GM12878 (cell line): ENCODE results near the gene LRP5. TPM values are rescaled to one million over a fixed set of nuclear protein-coding genes. Genes with fewer than 3 reads are reported as not detected.

ENCODE experiments used
- ATAC-seq: fragments of 200-7000 bp; cut with Tn5 transposase; 3 replicates; pipeline ENCODE4 v1.9.1; 2020; ENCODE audit warnings: mild to moderate bottlenecking, moderate library complexity
- BruUV-seq: library from RNA; stranded (reverse); fragments of 400-500 nt; replicated peaks from 2 replicates; lab custom pipeline; 2021; lab: Mats Ljungman, UMichigan
- CTCF ChIA-PET: fragments of 300-600 bp; sonication (Branson Sonifier 250); formaldehyde crosslinking; extraction: SDS; loops from one replicate; lab custom pipeline; 2021; ENCODE audit warnings: inconsistent platforms; lab: Yijun Ruan, JAX
- POLR2A ChIA-PET: fragments of 350-600 bp; formaldehyde crosslinking; extraction: SDS; loops from one replicate; lab custom pipeline; 2021; ENCODE audit warnings: inconsistent platforms; lab: Charles Lee
- RAD21 ChIA-PET: fragments of 300-600 bp; sonication (Branson Sonifier 250); formaldehyde crosslinking; loops from one replicate; lab custom pipeline; 2023; ENCODE audit warnings: antibody characterized with exemption; ENCODE audit not compliant: unreplicated experiment; lab: Charles Lee
- SMC1A ChIA-PET: fragments of 300-600 bp; sonication (Branson Sonifier 250); formaldehyde crosslinking; loops from one replicate; lab custom pipeline; 2023; ENCODE audit not compliant: unreplicated experiment, uncharacterized antibody; lab: Charles Lee
- DNase-seq: peaks from one replicate; pipeline ENCODE4 v3.0.0-alpha.2; 2011; ENCODE audit warnings: low read depth, low spot score
- FAIRE-seq: peaks from 3 replicates; lab custom pipeline; 2011; peaks lifted over from hg19 to GRCh38; lab: Jason Lieb, UNC
- H2AFZ ChIP-seq: 2 replicates; pipeline ENCODE4 v1.6.0; 2011; ENCODE audit warnings: low read depth, low read length, control low read depth; ENCODE audit not compliant: control insufficient read depth
- H3K27ac ChIP-seq: 2 replicates; pipeline ENCODE4 v1.5.1; 2011; ENCODE audit warnings: control low read depth; ENCODE audit not compliant: control insufficient read depth, insufficient read depth
- H3K27me3 ChIP-seq, 2 experiments: replicated peaks in 1 of 2; 2 replicates each; pipeline versions ENCODE4 v1.6.0 to v1.6.1; 2011; ENCODE audit warnings: low read length in 1 of 2; ENCODE audit not compliant: control insufficient read depth in 2 of 2, insufficient read depth in 2 of 2
- H3K36me3 ChIP-seq, 2 experiments: 2 replicates each; pipeline ENCODE4 v1.5.1; 2011; ENCODE audit warnings: low read length in 1 of 2; ENCODE audit not compliant: control insufficient read depth in 2 of 2, insufficient read depth in 2 of 2
- H3K4me1 ChIP-seq: 2 replicates; pipeline ENCODE4 v1.6.1; 2011; ENCODE audit warnings: mild to moderate bottlenecking, low read length, moderate library complexity, mixed read lengths; ENCODE audit not compliant: control insufficient read depth, insufficient read depth
- H3K4me2 ChIP-seq: 2 replicates; pipeline ENCODE4 v1.6.0; 2011; ENCODE audit warnings: control low read depth; ENCODE audit not compliant: control insufficient read depth, insufficient read depth
- H3K4me3 ChIP-seq: fragments of 200-600 bp; sonication (generic); 2 replicates; pipeline ENCODE4 v1.5.1; 2016
- H3K79me2 ChIP-seq: 2 replicates; pipeline ENCODE4 v1.6.0; 2011; ENCODE audit warnings: low read length; ENCODE audit not compliant: control insufficient read depth, insufficient read depth
- H3K9ac ChIP-seq: 2 replicates; pipeline ENCODE4 v1.8.0; 2011; ENCODE audit warnings: low read length, control low read depth, mixed read lengths; ENCODE audit not compliant: control insufficient read depth, insufficient read depth
- H3K9me3 ChIP-seq: replicated peaks from 3 replicates; pipeline ENCODE4 v1.5.1; 2011; ENCODE audit warnings: mild to moderate bottlenecking, low read length; ENCODE audit not compliant: control insufficient read depth, insufficient read depth
- H4K20me1 ChIP-seq: 2 replicates; pipeline ENCODE4 v1.6.0; 2011; ENCODE audit not compliant: control insufficient read depth, insufficient read depth
- BHLHE40 ChIP-seq, 2 experiments: fragments of 450-650 bp in 1 of 2; IDR thresholded peaks; 2 replicates each; pipeline ENCODE4 v1.6.1; 2011 to 2017; ENCODE audit warnings: low read depth in 2 of 2, borderline replicate concordance in 1 of 2, improper control_type of control experiment in 1 of 2, low read length in 1 of 2, mild to moderate bottlenecking in 1 of 2
- CBFB ChIP-seq: IDR thresholded peaks from 2 replicates; pipeline ENCODE4 v1.6.1; 2016; ENCODE audit warnings: antibody characterized with exemption, low read depth
- CBX5 ChIP-seq: sonication (generic); IDR thresholded peaks from 2 replicates; pipeline ENCODE4 v1.6.1; 2016; ENCODE audit warnings: low read depth, moderate library complexity, mild to moderate bottlenecking, inconsistent platforms
- CHD2 ChIP-seq: IDR thresholded peaks from 2 replicates; pipeline ENCODE4 v1.6.1; 2011; ENCODE audit warnings: low read depth, low read length, improper control_type of control experiment, borderline replicate concordance
- CHD4 ChIP-seq: fragments of 200-600 bp; sonication (generic); IDR thresholded peaks from 2 replicates; pipeline ENCODE4 v1.6.1; 2016; ENCODE audit warnings: mild to moderate bottlenecking
- HSF1 ChIP-seq: fragments of 150-350 bp; IDR thresholded peaks from 2 replicates; pipeline ENCODE4 v1.6.1; 2014; ENCODE audit warnings: mild to moderate bottlenecking, low read depth, low read length
- JUNB ChIP-seq: IDR thresholded peaks from 2 replicates; pipeline ENCODE4 v1.6.1; 2016; ENCODE audit warnings: antibody characterized with exemption, mild to moderate bottlenecking
- MLLT1 ChIP-seq: fragments of 450-650 bp; IDR thresholded peaks from 2 replicates; pipeline ENCODE4 v1.6.1; 2016; ENCODE audit warnings: mild to moderate bottlenecking
- MXI1 ChIP-seq: fragments of 150-350 bp; IDR thresholded peaks from 2 replicates; pipeline ENCODE4 v1.6.1; 2011; ENCODE audit warnings: low read depth, mild to moderate bottlenecking, inconsistent platforms, low read length, improper control_type of control experiment
- NFIC ChIP-seq: IDR thresholded peaks from 2 replicates; pipeline ENCODE4 v1.6.1; 2012; ENCODE audit warnings: low read depth, mild to moderate bottlenecking, inconsistent platforms, low read length, moderate library complexity
- NR2C2 ChIP-seq: IDR thresholded peaks from 2 replicates; pipeline ENCODE4 v1.6.1; 2011; ENCODE audit warnings: borderline replicate concordance, low read depth; ENCODE audit not compliant: control insufficient read depth, insufficient read length
- NRF1 ChIP-seq: conservative IDR thresholded peaks from 2 replicates; pipeline ENCODE4 v1.6.1; 2011; ENCODE audit warnings: mild to moderate bottlenecking, low read depth, low read length, improper control_type of control experiment
- RCOR1 ChIP-seq: conservative IDR thresholded peaks from 2 replicates; pipeline ENCODE4 v1.6.1; 2012; ENCODE audit warnings: low read depth, low read length, improper control_type of control experiment
- SPI1 ChIP-seq: IDR thresholded peaks from 2 replicates; pipeline ENCODE4 v1.6.1; 2011; ENCODE audit warnings: low read depth, mild to moderate bottlenecking, low read length, moderate library complexity, borderline replicate concordance; ENCODE audit not compliant: insufficient read depth
- TAF1 ChIP-seq: IDR thresholded peaks from 2 replicates; pipeline ENCODE4 v1.6.1; 2011; ENCODE audit warnings: mild to moderate bottlenecking, low read depth, low read length, borderline replicate concordance
- YBX1 ChIP-seq: fragments of 450-650 bp; IDR thresholded peaks from 2 replicates; pipeline ENCODE4 v1.6.1; 2016; ENCODE audit warnings: antibody characterized with exemption
- ZNF622 ChIP-seq: fragments of 450-650 bp; IDR thresholded peaks from 2 replicates; pipeline ENCODE4 v1.6.1; 2017; ENCODE audit warnings: mild to moderate bottlenecking, inconsistent platforms
- WGBS: methylation state at CpG from one replicate; pipeline ENCODE4 v1.1.6; 2016; ENCODE audit warnings: low lambda C conversion rate; ENCODE audit not compliant: insufficient replicate concordance, insufficient coverage; ENCODE audit errors: missing lambda C conversion rate; 5-methylcytosine and 5-hydroxymethylcytosine counted together
- in situ Hi-C: fragments of 300-500 bp; cut with MboI; formaldehyde crosslinking; loops from 9 replicates; pipeline ENCODE4 v1.14.3; 2018; ENCODE audit warnings: mixed read lengths
- intact Hi-C: fragments of 100-400 bp; cut with micrococcal nuclease; formaldehyde crosslinking; loops from one replicate; pipeline ENCODE4 v1.14.2; 2022; ENCODE audit not compliant: unreplicated experiment
- polyA plus RNA-seq, 11 experiments: library from polyadenylated mRNA; depleted of rRNA in 4 of 11; unstranded in 6 of 11; stranded (reverse) in 5 of 11; fragments of >200 nt; fragmentation: Nextera tagmentation in 4 of 11; fragmentation: Illumina TruSeq in 1 of 11; extraction: Ambion mirVana in 4 of 11; extraction: Trizol in 1 of 11; gene quantifications; 1 replicate in 1 of 11; 2 replicates in 10 of 11; pipeline versions ENCODE4 v1.2.1 to v1.2.3, GENCODE V29; 2011 to 2016; ENCODE audit warnings: inconsistent platforms in 2 of 11, missing spikeins in 2 of 11, low read depth in 1 of 11
- total RNA-seq, 4 experiments: library from RNA; depleted of rRNA in 3 of 4; stranded (reverse); fragments of >200 nt in 3 of 4; fragmentation: Illumina TruSeq in 1 of 4; extraction: Trizol in 1 of 4; gene quantifications; 2 replicates each; pipeline versions ENCODE4 v1.2.1 to v1.2.3, GENCODE V29; 2013 to 2021

Gene LRP5
- total and polyA plus RNA-seq, 10 of the 15 experiments (the other 5 are each of a cell fraction or from before 2014, with no cell fraction given): 0.37 to 34.0 (median 6.6) TPM

- TF ChIP-seq HSF1: no peak
These were observed 27.8 kb downstream of the LRP5 start (continued) for GRCh38 chr11:68340003-68340767.

- ChIA-PET POLR2A (interaction anchor here (0.8 to 1.2 kb wide), 2 partner anchors 30 to 75 kb away, joined by 3 to 4 read pairs; no protein-coding TSS in a partner anchor), RAD21 (interaction anchor here (0.9 to 2.4 kb wide), 3 partner anchors 30 to 58 kb away, joined by 3 to 11 read pairs (median 3); no protein-coding TSS in a partner anchor), SMC1A (interaction anchor here (0.6 to 1.2 kb wide), 2 partner anchors 27 to 75 kb away, joined by 3 read pairs; no protein-coding TSS in a partner anchor), CTCF (interaction anchor here (1.0 to 1.3 kb wide), 3 partner anchors 45 to 156 kb away, joined by 3 read pairs; no protein-coding TSS in a partner anchor)
- intact Hi-C loops: loop anchor here (1.0 to 2.0 kb wide), 2 partner anchors 30 to 43 kb away; no protein-coding TSS in a partner anchor
- peaks cover 5% of the 10 kb centered on the region; the same call in 1 of the 2 replicates for H3K79me2 ChIP-seq
- H3K36me3 ChIP-seq: no peaks in the 10 kb centered on the region; a peak in 1 of 4 replicates
- ATAC-seq (peak; percentile 78), FAIRE-seq (no peak), DNase-seq (peak; percentile 54)
- no peak overlapping the region for H3K4me3 ChIP-seq
- no TSS peak for BruUV-seq
- H4K20me1 ChIP-seq: no peaks in the 10 kb centered on the region
- H3K9ac ChIP-seq: no peak overlapping the region
- H3K27ac ChIP-seq: no peak overlapping the region
- H3K4me2 ChIP-seq: no peak overlapping the region
- H3K27me3 ChIP-seq: no peaks in the 10 kb centered on the region
- H2AFZ ChIP-seq: no peak overlapping the region
- H3K4me1 ChIP-seq: peaks cover 12% of the 10 kb centered on the region
- H3K9me3 ChIP-seq: peaks cover 4% of the 10 kb centered on the region; the same call in 2 of the 3 replicates
- in situ Hi-C loops: no loop called here
- 27% methylated on average over 15 of the region's 15 CpGs for WGBS
- TF ChIP-seq NFIC (no peak), MLLT1 (peak; percentile 80), NRF1 (no peak), SPI1 (no peak), CBX5 (no peak), NR2C2 (no peak), BHLHE40 (IDR thresholded peaks at IDR 0.05; ENCODE audit: borderline replicate concordance in 1 of 2, low read depth in 2 of 2, low read length in 1 of 2) (peak; percentile 75 to 79), CBFB (no peak), RCOR1 (no peak), JUNB (0 out of 2 replicates have a peak, but pooled peaks have one; percentile 15), YBX1 (no peak), CHD2 (no peak), MXI1 (no peak), TAF1 (no peak), ZNF622 (no peak), CHD4 (no peak)
These were observed 28.6 kb downstream of the LRP5 start for GRCh38 chr11:68340784-68341556.
